Astrocyte (in vitro differentiated cells and primary cell): ENCODE results near the gene GDF10.

Source experiments
- EZH2 ChIP-seq: IDR thresholded peaks from 2 replicates; pipeline ENCODE4 v1.6.1; 2012; ENCODE audit warnings: mild to moderate bottlenecking, low read length, inconsistent platforms; ENCODE audit not compliant: insufficient read depth
- TF ChIP-seq, protein P1 (sequence below): IDR thresholded peaks from 2 replicates; pipeline ENCODE4 v1.5.1; 2011; ENCODE audit warnings: low read depth, mild to moderate bottlenecking, inconsistent platforms, low read length, moderate library complexity; ENCODE audit not compliant: insufficient read depth

GRCh38 chr10:47306387-47307210 is 6.6 kb downstream of the GDF10 start:
- TF ChIP-seq EZH2, result no peak
- TF ChIP-seq, protein P1, sequence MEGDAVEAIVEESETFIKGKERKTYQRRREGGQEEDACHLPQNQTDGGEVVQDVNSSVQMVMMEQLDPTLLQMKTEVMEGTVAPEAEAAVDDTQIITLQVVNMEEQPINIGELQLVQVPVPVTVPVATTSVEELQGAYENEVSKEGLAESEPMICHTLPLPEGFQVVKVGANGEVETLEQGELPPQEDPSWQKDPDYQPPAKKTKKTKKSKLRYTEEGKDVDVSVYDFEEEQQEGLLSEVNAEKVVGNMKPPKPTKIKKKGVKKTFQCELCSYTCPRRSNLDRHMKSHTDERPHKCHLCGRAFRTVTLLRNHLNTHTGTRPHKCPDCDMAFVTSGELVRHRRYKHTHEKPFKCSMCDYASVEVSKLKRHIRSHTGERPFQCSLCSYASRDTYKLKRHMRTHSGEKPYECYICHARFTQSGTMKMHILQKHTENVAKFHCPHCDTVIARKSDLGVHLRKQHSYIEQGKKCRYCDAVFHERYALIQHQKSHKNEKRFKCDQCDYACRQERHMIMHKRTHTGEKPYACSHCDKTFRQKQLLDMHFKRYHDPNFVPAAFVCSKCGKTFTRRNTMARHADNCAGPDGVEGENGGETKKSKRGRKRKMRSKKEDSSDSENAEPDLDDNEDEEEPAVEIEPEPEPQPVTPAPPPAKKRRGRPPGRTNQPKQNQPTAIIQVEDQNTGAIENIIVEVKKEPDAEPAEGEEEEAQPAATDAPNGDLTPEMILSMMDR, result no peak
